SK-N-SH treated with all-trans-retinoic acid at 6 μM for 48 hours (cell line): ENCODE data around the gene DNASE2B.

Experiments
- CSDC2 ChIP-seq: fragments of 250-450 bp; sonication (Bioruptor Pico); IDR thresholded peaks from 2 replicates; pipeline ENCODE4 v1.5.0; 2020; ENCODE audit warnings: mild to moderate bottlenecking, moderate library complexity
- GLIS3 ChIP-seq: fragments of 250-450 bp; sonication (Bioruptor Pico); IDR thresholded peaks from 2 replicates; pipeline ENCODE4 v1.5.0; 2020; ENCODE audit warnings: mild to moderate bottlenecking, moderate library complexity
- OSR1 ChIP-seq: fragments of 250-450 bp; sonication (Bioruptor Pico); IDR thresholded peaks from 2 replicates; pipeline ENCODE4 v1.8.0; 2022; ENCODE audit warnings: moderate library complexity, mild to moderate bottlenecking, inconsistent platforms
- PATZ1 ChIP-seq: fragments of 250-450 bp; sonication (Bioruptor Pico); IDR thresholded peaks from 2 replicates; pipeline ENCODE4 v1.8.0; 2020; ENCODE audit warnings: mild to moderate bottlenecking, moderate library complexity, borderline replicate concordance
- PPARA ChIP-seq: fragments of 250-450 bp; sonication (Bioruptor Pico); IDR thresholded peaks from 2 replicates; pipeline ENCODE4 v1.5.0; 2020; ENCODE audit warnings: mild to moderate bottlenecking, borderline replicate concordance
- RARB ChIP-seq: fragments of 250-450 bp; sonication (Bioruptor Pico); IDR thresholded peaks from 2 replicates; pipeline ENCODE4 v1.8.0; 2021; ENCODE audit warnings: mild to moderate bottlenecking, moderate library complexity
- SNAI2 ChIP-seq: fragments of 250-450 bp; sonication (Bioruptor Pico); IDR thresholded peaks from 2 replicates; pipeline ENCODE4 v1.5.0; 2020; ENCODE audit warnings: mild to moderate bottlenecking, moderate library complexity
- TSHZ2 ChIP-seq: fragments of 250-450 bp; sonication (Bioruptor Pico); IDR thresholded peaks from 2 replicates; pipeline ENCODE4 v1.5.0; 2020; ENCODE audit warnings: mild to moderate bottlenecking, moderate library complexity
- ZC3H10 ChIP-seq: fragments of 250-450 bp; sonication (Bioruptor Pico); IDR thresholded peaks from 2 replicates; pipeline ENCODE4 v1.5.1; 2021; ENCODE audit warnings: mild to moderate bottlenecking, moderate library complexity
- ZFP3 ChIP-seq: fragments of 250-450 bp; sonication (Bioruptor Pico); IDR thresholded peaks from 2 replicates; pipeline ENCODE4 v1.5.0; 2020; ENCODE audit warnings: mild to moderate bottlenecking, moderate library complexity
- ZFP30 ChIP-seq: fragments of 450-650 bp; formaldehyde crosslinking; IDR thresholded peaks from 2 replicates; pipeline ENCODE4 v1.5.0; 2022; ENCODE audit warnings: mild to moderate bottlenecking, moderate library complexity

GRCh38 chr1:84425150-84425896, 27.0 kb downstream of the DNASE2B start:
- no peak for TF ChIP-seq PATZ1
- no peak for TF ChIP-seq PPARA (CRISPR knock-in tag)
- no peak for TF ChIP-seq TSHZ2 (CRISPR knock-in tag)
- TF ChIP-seq RARB (CRISPR knock-in tag), result no peak
- no peak for TF ChIP-seq ZFP3 (CRISPR knock-in tag)
- no peak for TF ChIP-seq CSDC2 (CRISPR knock-in tag)
- TF ChIP-seq ZFP30, result no peak
- no peak for TF ChIP-seq ZC3H10 (CRISPR knock-in tag)
- no peak for TF ChIP-seq OSR1 (CRISPR knock-in tag)
- no peak for TF ChIP-seq SNAI2 (CRISPR knock-in tag)
- no peak for TF ChIP-seq GLIS3 (CRISPR knock-in tag)
